IPS-20b (cell line): Measurements from ENCODE around the gene TMEM174.

Source experiments
- H3K27ac ChIP-seq: one replicate; pipeline ENCODE4 v1.5.1; 2013; ENCODE audit warnings: low read length
- H3K27me3 ChIP-seq: 2 replicates; pipeline ENCODE4 v1.6.1; 2013; ENCODE audit warnings: mild to moderate bottlenecking, low read length, inconsistent platforms; ENCODE audit not compliant: insufficient read depth
- H3K36me3 ChIP-seq: 2 replicates; pipeline ENCODE4 v1.6.1; 2013; ENCODE audit warnings: low read depth, mild to moderate bottlenecking, inconsistent platforms, low read length, moderate library complexity; ENCODE audit not compliant: insufficient read depth
- H3K4me1 ChIP-seq: 2 replicates; pipeline ENCODE4 v1.6.1; 2013; ENCODE audit warnings: mild to moderate bottlenecking, control low read depth, inconsistent platforms, low read length, moderate library complexity; ENCODE audit not compliant: insufficient read depth
- H3K4me3 ChIP-seq: 2 replicates; pipeline ENCODE4 v1.5.1; 2013; ENCODE audit warnings: mild to moderate bottlenecking, low read length, inconsistent platforms
- H3K9ac ChIP-seq: 2 replicates; pipeline ENCODE4 v1.6.1; 2013; ENCODE audit warnings: low read depth, mild to moderate bottlenecking, inconsistent platforms, low read length, moderate library complexity
- H3K9me3 ChIP-seq: 2 replicates; pipeline ENCODE4 v1.6.1; 2013; ENCODE audit warnings: mild to moderate bottlenecking, low read depth, low read length, inconsistent platforms; ENCODE audit not compliant: insufficient read depth

The TMEM174 gene

GRCh38 chr5:73155271-73156222 is 17.4 kb upstream of the TMEM174 start:
- H3K27me3 ChIP-seq, result no peaks in the 10 kb centered on the region
- no peak overlapping the region for H3K4me3 ChIP-seq
- no peak overlapping the region for H3K9ac ChIP-seq
- no peak overlapping the region for H3K27ac ChIP-seq
- H3K9me3 ChIP-seq, result no peaks in the 10 kb centered on the region
- no peaks in the 10 kb centered on the region for H3K36me3 ChIP-seq
- no peaks in the 10 kb centered on the region for H3K4me1 ChIP-seq

DNA sequence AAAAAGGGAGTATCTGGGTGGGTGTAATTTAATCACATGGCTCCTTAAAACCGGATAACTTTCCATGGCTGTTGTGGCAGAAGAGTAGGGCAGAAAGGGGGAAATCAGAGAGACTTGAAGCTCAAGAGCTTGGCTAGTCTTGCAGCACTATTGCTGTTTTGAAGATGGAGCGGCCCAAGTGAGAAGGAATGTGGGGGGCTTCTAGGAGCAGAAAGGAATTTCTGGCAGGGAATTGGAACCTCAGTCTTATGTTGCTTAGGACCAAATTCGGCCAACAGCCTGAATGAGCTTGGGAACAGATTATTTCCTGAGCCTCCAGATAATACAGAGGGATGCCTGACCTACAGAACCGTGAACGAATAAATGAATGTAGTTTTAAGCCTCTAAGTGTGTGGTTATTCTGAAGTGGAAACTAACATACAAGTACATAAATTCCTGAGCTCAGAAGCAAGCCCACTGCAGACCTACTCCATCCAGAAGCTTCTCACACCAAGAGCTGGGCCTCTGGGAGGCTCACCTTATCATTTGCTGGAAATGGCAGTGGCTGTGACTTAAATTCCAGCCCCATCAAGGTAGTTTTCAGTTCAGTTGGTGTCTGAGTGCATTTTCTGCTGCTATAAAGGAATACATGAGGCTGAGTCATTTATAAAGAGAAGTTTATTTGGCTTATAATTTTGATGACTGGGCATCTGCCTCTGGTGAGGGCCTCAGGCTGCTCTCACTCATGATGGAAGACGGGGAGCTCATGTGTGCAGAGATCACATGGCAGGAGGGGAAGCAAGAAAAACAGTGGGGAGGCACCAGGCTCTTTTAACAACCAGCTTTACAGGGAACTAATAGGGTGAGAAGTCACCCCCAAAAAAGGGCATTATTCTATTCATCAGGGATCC is 15.3 kb upstream of the TMEM174 start:
- Histone ChIP-seq H3K36me3 (no peaks in the 10 kb centered on the region), H3K4me1 (no peaks in the 10 kb centered on the region), H3K27ac (no peak overlapping the region), H3K9ac (no peak overlapping the region), H3K27me3 (no peaks in the 10 kb centered on the region), H3K4me3 (no peak overlapping the region), H3K9me3 (no peaks in the 10 kb centered on the region)

GRCh38 chr5:73158313-73158712 is 14.7 kb upstream of the TMEM174 start:
- H3K4me1 ChIP-seq, result no peaks in the 10 kb centered on the region
- H3K4me3 ChIP-seq, result no peak overlapping the region
- no peaks in the 10 kb centered on the region for H3K9me3 ChIP-seq

DNA sequence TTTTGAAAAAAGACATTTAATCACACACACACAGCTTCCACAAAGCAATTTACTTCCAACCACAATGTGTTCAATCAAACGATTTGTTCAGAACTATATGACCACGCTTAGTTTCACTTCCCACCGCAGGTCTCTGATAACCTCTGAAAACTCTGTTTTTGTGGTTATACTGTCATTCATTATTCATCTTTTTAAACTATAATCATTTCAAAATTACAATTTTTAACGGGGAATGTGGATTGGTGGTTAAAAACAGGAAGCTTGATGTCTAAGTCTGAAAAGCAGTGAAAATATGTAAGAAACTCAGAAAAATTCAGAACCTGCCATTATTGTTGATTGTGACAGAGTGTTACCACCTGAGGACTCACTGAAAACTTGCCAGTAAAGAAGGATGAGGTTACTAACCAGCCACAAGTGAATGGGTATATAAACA is 12.7 kb upstream of the TMEM174 start:
- Histone ChIP-seq H3K9ac (no peak overlapping the region), H3K9me3 (no peaks in the 10 kb centered on the region), H3K27ac (no peak overlapping the region), H3K4me1 (no peaks in the 10 kb centered on the region), H3K27me3 (no peaks in the 10 kb centered on the region), H3K4me3 (no peak overlapping the region), H3K36me3 (no peaks in the 10 kb centered on the region)

More at GRCh38 chr5:73158313-73158712, 14.7 kb upstream of the TMEM174 start:
- Histone ChIP-seq H3K36me3 (no peaks in the 10 kb centered on the region), H3K9ac (no peak overlapping the region), H3K27ac (no peak overlapping the region), H3K27me3 (no peaks in the 10 kb centered on the region)

GRCh38 chr5:73170522-73170921 is 2.5 kb upstream of the TMEM174 start:
- no peak overlapping the region for H3K4me3 ChIP-seq
- no peaks in the 10 kb centered on the region for H3K36me3 ChIP-seq
- H3K27ac ChIP-seq, result no peak overlapping the region
- no peak overlapping the region for H3K9ac ChIP-seq
- no peaks in the 10 kb centered on the region for H3K9me3 ChIP-seq
- no peaks in the 10 kb centered on the region for H3K4me1 ChIP-seq
- H3K27me3 ChIP-seq, result no peaks in the 10 kb centered on the region

DNA sequence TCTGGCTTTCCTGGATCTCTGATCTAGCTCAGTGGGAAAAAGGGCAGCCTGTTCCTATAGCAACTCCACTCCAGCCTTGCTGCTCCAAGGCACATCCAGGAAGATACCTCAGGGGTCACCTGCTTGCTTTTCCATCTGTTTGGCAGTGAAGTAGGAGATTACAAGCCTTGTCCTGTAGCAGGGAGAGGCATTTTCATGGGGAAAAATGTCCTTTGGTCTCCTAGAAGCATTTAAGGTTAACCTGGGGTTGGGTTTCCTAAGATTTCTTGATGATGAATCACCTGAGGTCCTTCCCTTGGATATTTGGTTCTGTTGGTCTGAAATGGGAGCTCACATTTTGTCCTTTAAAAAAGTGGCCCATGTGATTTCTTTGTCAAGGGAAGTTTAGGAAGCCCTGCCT is 1.5 kb upstream of the TMEM174 start:
- no peaks in the 10 kb centered on the region for H3K9me3 ChIP-seq
- H3K27me3 ChIP-seq, result no peaks in the 10 kb centered on the region
- H3K27ac ChIP-seq, result no peak overlapping the region
- no peaks in the 10 kb centered on the region for H3K36me3 ChIP-seq
- H3K4me3 ChIP-seq, result no peak overlapping the region
- H3K4me1 ChIP-seq, result no peaks in the 10 kb centered on the region
- H3K9ac ChIP-seq, result no peak overlapping the region

DNA sequence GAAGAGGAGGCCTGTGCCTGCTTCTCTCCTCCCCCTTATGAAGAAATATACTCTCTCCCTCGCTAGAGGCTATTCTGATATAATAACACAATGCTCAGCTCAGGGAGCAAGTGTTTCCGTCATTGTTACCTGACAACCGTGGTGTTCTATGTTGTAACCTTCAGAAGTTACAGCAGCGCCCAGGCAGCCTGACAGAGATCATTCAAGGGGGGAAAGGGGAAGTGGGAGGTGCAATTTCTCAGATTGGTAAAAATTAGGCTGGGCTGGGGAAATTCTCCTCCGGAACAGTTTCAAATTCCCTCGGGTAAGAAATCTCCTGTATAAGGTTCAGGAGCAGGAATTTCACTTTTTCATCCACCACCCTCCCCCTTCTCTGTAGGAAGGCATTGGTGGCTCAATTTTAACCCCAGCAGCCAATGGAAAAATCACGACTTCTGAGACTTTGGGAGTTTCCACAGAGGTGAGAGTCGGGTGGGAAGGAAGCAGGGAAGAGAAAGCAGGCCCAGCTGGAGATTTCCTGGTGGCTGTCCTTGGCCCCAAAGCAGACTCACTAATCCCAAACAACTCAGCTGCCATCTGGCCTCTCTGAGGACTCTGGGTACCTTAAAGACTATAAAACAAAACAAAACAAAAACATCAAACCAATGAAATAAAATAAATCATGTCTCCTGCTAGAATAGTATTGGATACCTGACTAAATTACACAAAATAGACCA is 1.3 kb downstream of the TMEM174 start:
- Histone ChIP-seq H3K36me3 (no peaks in the 10 kb centered on the region), H3K9me3 (no peaks in the 10 kb centered on the region), H3K9ac (no peak overlapping the region), H3K4me3 (no peak overlapping the region), H3K4me1 (no peaks in the 10 kb centered on the region), H3K27me3 (no peaks in the 10 kb centered on the region), H3K27ac (no peak overlapping the region)

DNA sequence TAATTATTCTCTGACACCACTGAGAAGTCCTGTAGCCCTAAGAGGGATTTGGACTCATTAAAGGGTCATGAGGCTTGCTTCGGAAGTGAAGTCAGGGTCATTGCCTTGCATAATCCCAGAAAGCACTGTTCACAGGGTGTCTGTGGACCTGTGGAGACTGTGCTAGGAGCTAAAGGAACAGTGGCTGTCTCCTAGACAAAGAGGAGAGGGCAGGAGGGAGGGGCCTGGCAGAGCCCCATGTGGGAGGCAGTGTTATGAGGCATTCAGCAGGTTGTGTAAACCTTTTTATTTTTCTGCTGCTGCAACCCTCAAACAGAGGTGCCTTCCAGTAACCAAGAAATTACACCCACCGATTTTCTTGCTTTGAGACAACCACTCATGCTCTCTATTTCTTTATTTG is 3.3 kb downstream of the TMEM174 start:
- H3K27ac ChIP-seq, result no peak overlapping the region
- H3K4me3 ChIP-seq, result no peak overlapping the region
- H3K4me1 ChIP-seq, result no peaks in the 10 kb centered on the region
- no peaks in the 10 kb centered on the region for H3K36me3 ChIP-seq
- no peaks in the 10 kb centered on the region for H3K9me3 ChIP-seq
- no peak overlapping the region for H3K9ac ChIP-seq
- no peaks in the 10 kb centered on the region for H3K27me3 ChIP-seq

GRCh38 chr5:73178265-73178664 is 5.3 kb downstream of the TMEM174 start:
- Histone ChIP-seq H3K27me3 (no peaks in the 10 kb centered on the region), H3K36me3 (no peaks in the 10 kb centered on the region), H3K4me3 (no peak overlapping the region), H3K4me1 (no peaks in the 10 kb centered on the region), H3K9me3 (no peaks in the 10 kb centered on the region), H3K9ac (no peak overlapping the region), H3K27ac (no peak overlapping the region)

DNA sequence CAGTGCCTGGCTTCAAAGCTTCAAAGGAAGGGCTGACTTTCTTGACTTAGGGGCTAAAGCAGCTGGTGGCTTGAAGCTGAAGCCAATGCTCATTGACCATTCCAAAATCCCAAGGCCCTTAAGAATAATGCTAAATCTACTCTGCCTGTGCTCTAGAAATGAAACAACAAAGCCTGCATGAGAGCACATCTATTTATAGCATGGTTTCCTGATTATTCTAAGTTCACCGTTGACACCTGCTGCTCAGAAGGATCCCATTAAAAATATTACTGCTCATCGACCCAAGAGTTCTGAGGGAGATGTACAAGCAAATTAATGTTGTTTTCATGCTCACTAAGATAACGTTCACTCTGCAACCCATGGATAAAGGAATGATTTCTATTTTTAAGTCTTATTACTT is 6.7 kb downstream of the TMEM174 start:
- Histone ChIP-seq H3K27me3 (no peaks in the 10 kb centered on the region), H3K36me3 (no peaks in the 10 kb centered on the region), H3K27ac (no peak overlapping the region), H3K9ac (no peak overlapping the region), H3K4me1 (no peaks in the 10 kb centered on the region), H3K4me3 (no peak overlapping the region), H3K9me3 (no peaks in the 10 kb centered on the region)

- Histone ChIP-seq H3K27ac (no peak overlapping the region), H3K4me3 (no peak overlapping the region), H3K9me3 (peaks cover 4% of the 10 kb centered on the region; the same call in 1 of the 2 replicates), H3K27me3 (no peaks in the 10 kb centered on the region), H3K4me1 (no peaks in the 10 kb centered on the region), H3K36me3 (no peaks in the 10 kb centered on the region), H3K9ac (no peak overlapping the region)
Observed at GRCh38 chr5:73180566-73180965, 7.6 kb downstream of the TMEM174 start.
